Ovary (tissue), 9 donors: ENCODE data around the gene ETNK1. TPM values are rescaled to one million over a fixed set of nuclear protein-coding genes. Genes with fewer than 3 reads are reported as not detected.

ENCODE experiments used
- DNase-seq, 5 donors: peaks; one replicate each; pipeline ENCODE4 v3.0.0-alpha.2; 2019 to 2020
- H3K27ac ChIP-seq, 2 donors: fragments of 200-600 bp; one replicate each; pipeline versions ENCODE4 v1.5.1 to v1.8.0; 2019 to 2022
- H3K27me3 ChIP-seq: fragments of 200-600 bp; one replicate; pipeline ENCODE4 v1.8.0; 2022
- H3K36me3 ChIP-seq: fragments of 200-600 bp; sonication (generic); one replicate; pipeline ENCODE4 v1.5.1; 2019
- H3K4me1 ChIP-seq: one replicate; pipeline ENCODE4 v1.8.1; 2013; ENCODE audit warnings: mild to moderate bottlenecking, moderate library complexity; ENCODE audit not compliant: insufficient read depth
- H3K4me3 ChIP-seq: fragments of 200-600 bp; sonication (generic); one replicate; pipeline ENCODE4 v1.5.1; 2017
- H3K9me3 ChIP-seq, 2 donors: fragments of 200-600 bp in 1 of 2; sonication (generic) in 1 of 2; one replicate each; pipeline versions ENCODE4 v1.5.1 to v1.8.1; 2013 to 2019; ENCODE audit warnings: mild to moderate bottlenecking in 1 of 2, moderate library complexity in 1 of 2
- EP300 ChIP-seq: sonication (generic); formaldehyde crosslinking; IDR thresholded peaks from one replicate; pipeline ENCODE4 v1.6.1; 2017; ENCODE audit warnings: antibody characterized with exemption
- POLR2A ChIP-seq: fragments of 450-650 bp; IDR thresholded peaks from one replicate; pipeline ENCODE4 v1.6.1; 2017; ENCODE audit warnings: antibody characterized with exemption, mild to moderate bottlenecking, moderate library complexity
- WGBS, 3 donors: extraction: QIAGEN DNeasy Blood & Tissue Kit in 1 of 3; methylation state at CpG; one replicate each; pipeline versions ENCODE4 v1.1.5 to v1.1.7; 2013 to 2017; 5-methylcytosine and 5-hydroxymethylcytosine counted together
- intact Hi-C, 4 donors: fragments of 100-400 bp; cut with DNase I; formaldehyde crosslinking; loops; one replicate each; pipeline versions ENCODE4 v1.11.0 to v1.15.1; 2022 to 2023
- polyA plus RNA-seq, 2 donors: library from polyadenylated mRNA; stranded (reverse); fragments of 200-250 nt in 1 of 2; fragments of 350-450 nt in 1 of 2; fragmentation: Illumina TruSeq in 1 of 2; extraction: RNeasy Lipid Tissue Mini Kit (QIAGEN cat#74804) in 1 of 2; gene quantifications; one replicate each; pipeline ENCODE4 v1.2.3, GENCODE V29; 2013 to 2014
- total RNA-seq, 7 donors: library from RNA; depleted of rRNA in 2 of 7; stranded (reverse); fragments of >200 nt in 2 of 7; fragmentation: NEBNext Ultra II Directional in 3 of 7; extraction: Animal tissue kit (Norgen Biotek cat#: 25700) in 3 of 7; gene quantifications; one replicate each; pipeline versions ENCODE4 v1.1.0 to v1.2.4, GENCODE V29; 2016 to 2023
- TF ChIP-seq, protein P1 (sequence below), 3 donors: fragments of 450-650 bp in 2 of 3; fragments of 200-600 bp in 1 of 3; IDR thresholded peaks; one replicate each; pipeline versions ENCODE4 v1.5.1 to v1.8.0; 2016 to 2022; ENCODE audit warnings: antibody characterized with exemption in 3 of 3, mild to moderate bottlenecking in 1 of 3
- donor health status: DM: no; HTN: no; CAD: no; lungs with moderate emphysema.
- donor health status: DM: no; HTN: no; CAD: no.
- donor health status: Bipolar disorder and iron deficiency.
- donor health status: DM: yes; HTN: yes; CAD: no.
- donor health status: DM: no; HTN: no; CAD: no.
- donor health status: DM: yes; HTN: yes; CAD: no.

Gene ETNK1
- total and polyA plus RNA-seq, 9 donors = 11.9 to 50.6 (median 41.4) TPM

DNA sequence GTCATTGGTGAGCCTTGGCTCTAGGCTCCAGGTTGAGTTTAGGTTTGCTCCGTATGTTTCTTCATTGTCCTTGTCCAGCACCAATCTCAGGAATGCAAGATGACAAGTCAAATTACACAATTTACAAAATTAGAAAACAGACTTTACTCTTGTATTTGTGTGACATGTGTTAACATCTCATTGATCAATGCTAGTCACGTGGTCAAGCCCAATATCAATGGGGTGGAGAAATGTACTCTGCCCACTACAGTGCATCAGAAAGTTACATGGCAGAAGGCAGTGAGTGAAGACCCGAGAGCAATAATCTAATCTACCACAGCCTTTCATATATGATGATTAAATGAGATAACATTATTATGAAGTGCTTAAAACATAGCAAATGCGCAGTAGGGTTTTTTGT, 94.8 kb downstream of the ETNK1 start:
- Histone ChIP-seq H3K9me3 (no peaks in the 10 kb centered on the region), H3K27me3 (no peaks in the 10 kb centered on the region), H3K36me3 (no peaks in the 10 kb centered on the region), H3K4me1 (peaks cover 3% of the 10 kb centered on the region), H3K4me3 (no peak overlapping the region), H3K27ac (no peak overlapping the region)
- TF ChIP-seq POLR2A = no peak
- no peak for TF ChIP-seq EP300
- TF ChIP-seq, protein P1, sequence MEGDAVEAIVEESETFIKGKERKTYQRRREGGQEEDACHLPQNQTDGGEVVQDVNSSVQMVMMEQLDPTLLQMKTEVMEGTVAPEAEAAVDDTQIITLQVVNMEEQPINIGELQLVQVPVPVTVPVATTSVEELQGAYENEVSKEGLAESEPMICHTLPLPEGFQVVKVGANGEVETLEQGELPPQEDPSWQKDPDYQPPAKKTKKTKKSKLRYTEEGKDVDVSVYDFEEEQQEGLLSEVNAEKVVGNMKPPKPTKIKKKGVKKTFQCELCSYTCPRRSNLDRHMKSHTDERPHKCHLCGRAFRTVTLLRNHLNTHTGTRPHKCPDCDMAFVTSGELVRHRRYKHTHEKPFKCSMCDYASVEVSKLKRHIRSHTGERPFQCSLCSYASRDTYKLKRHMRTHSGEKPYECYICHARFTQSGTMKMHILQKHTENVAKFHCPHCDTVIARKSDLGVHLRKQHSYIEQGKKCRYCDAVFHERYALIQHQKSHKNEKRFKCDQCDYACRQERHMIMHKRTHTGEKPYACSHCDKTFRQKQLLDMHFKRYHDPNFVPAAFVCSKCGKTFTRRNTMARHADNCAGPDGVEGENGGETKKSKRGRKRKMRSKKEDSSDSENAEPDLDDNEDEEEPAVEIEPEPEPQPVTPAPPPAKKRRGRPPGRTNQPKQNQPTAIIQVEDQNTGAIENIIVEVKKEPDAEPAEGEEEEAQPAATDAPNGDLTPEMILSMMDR (IDR thresholded peaks at IDR 0.05) = no peak
- WGBS, 3 donors = 86 to 91% (median 89%) methylated on average over 4 of the region's 4 CpGs
- intact Hi-C loops = no loop called here
- no peak for DNase-seq

GRCh38 chr12:22722081-22722480, 97.1 kb downstream of the ETNK1 start:
- H3K27me3 ChIP-seq = no peaks in the 10 kb centered on the region
- H3K9me3 ChIP-seq = no peaks in the 10 kb centered on the region
- H3K4me1 ChIP-seq = peaks cover 3% of the 10 kb centered on the region
- H3K4me3 ChIP-seq = no peak overlapping the region
- no peak for DNase-seq
- H3K36me3 ChIP-seq = no peaks in the 10 kb centered on the region
- no peak overlapping the region for H3K27ac ChIP-seq
- intact Hi-C loops = no loop called here
- 89 to 94% (median 93%) methylated on average over 2 of the region's 2 CpGs for WGBS, 3 donors
- no peak for TF ChIP-seq POLR2A

GRCh38 chr12:22722779-22723178, 97.8 kb downstream of the ETNK1 start:
- DNase-seq = no peak
- Histone ChIP-seq H3K27me3 (no peaks in the 10 kb centered on the region), H3K27ac (no peak overlapping the region), H3K36me3 (no peaks in the 10 kb centered on the region), H3K4me1 (peaks cover 3% of the 10 kb centered on the region), H3K4me3 (no peak overlapping the region), H3K9me3 (no peaks in the 10 kb centered on the region)
- 38 to 65% (median 46%) methylated on average over 1 of the region's 1 CpG for WGBS, 3 donors
- no peak for TF ChIP-seq POLR2A
- TF ChIP-seq, protein P1 (IDR thresholded peaks at IDR 0.05) = no peak
- TF ChIP-seq EP300 = no peak
- intact Hi-C loops = no loop called here

GRCh38 chr12:22728987-22729386, 104.0 kb downstream of the ETNK1 start:
- intact Hi-C loops = no loop called here
- no peaks in the 10 kb centered on the region for H3K9me3 ChIP-seq
- 51 to 54% (median 52%) methylated on average over 2 of the region's 2 CpGs for WGBS, 3 donors
- no peak overlapping the region for H3K4me3 ChIP-seq
- no peaks in the 10 kb centered on the region for H3K36me3 ChIP-seq
- TF ChIP-seq, protein P1 (IDR thresholded peaks at IDR 0.05) = no peak
- TF ChIP-seq EP300 (no peak), POLR2A (no peak)
- no peak for DNase-seq
- peaks cover 8% of the 10 kb centered on the region for H3K4me1 ChIP-seq
- no peak overlapping the region for H3K27ac ChIP-seq
- H3K27me3 ChIP-seq = no peaks in the 10 kb centered on the region

DNA sequence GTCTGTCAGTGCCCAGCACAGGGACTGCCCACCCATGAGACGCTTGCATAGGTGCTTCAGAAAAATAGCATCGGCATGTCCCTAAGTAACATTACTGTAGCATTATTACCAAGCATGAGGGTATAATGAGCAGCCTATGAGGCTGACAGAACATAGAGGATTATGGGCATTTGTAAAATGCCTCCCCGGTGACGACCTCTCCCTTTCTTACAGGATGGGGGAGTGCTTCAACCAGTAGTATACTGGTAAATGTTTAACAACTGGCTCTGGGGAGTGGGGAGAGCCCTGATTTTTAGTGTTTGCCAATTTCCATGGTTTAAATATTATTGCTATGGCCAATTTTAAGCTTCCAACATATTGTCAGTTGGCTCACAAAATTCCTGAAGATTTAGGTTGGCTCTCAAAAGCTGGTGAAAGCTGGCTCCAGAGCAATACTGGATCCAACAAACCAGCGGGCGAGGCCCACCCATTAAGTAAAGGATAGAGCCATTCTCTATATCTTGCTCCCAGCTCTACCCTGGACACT, 104.5 kb downstream of the ETNK1 start:
- no peak overlapping the region for H3K27ac ChIP-seq
- no peaks in the 10 kb centered on the region for H3K36me3 ChIP-seq
- no peak for DNase-seq
- WGBS, 3 donors = 88 to 95% (median 90%) methylated on average over 6 of the region's 6 CpGs
- H3K4me3 ChIP-seq = no peak overlapping the region
- no peaks in the 10 kb centered on the region for H3K27me3 ChIP-seq
- H3K9me3 ChIP-seq = no peaks in the 10 kb centered on the region
- intact Hi-C loops = no loop called here
- TF ChIP-seq EP300 (no peak), POLR2A (no peak)
- TF ChIP-seq, protein P1 (IDR thresholded peaks at IDR 0.05) = no peak
- peaks cover 8% of the 10 kb centered on the region for H3K4me1 ChIP-seq
